GF-D8 (cell line): Measurements from ENCODE around the gene ZNF628.

Experiments used
- DNase-seq: peaks from one replicate; lab custom pipeline; 2025; lab: John Stamatoyannopoulos, UW

The ZNF628 gene

DNA sequence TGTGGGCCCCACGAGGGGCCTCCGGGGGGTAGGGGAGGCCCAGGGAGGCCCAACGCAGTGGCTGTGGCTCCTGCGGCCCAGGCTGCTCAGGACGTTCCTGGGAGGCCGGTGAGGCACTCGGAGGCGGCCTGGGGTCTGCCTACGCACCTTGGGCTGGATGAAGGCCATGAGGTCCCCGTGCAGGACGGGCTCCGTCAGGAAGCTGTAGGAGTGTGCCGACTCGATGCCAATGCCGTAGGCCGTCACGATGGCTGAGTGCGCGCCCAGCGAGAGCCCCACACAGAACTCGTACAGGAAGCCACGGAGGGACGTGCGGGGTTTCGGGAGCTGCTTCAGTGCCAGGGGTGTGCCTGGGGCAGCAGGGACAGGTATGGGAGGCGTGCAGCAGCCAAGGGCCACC, 54.6 kb downstream of the ZNF628 start:
- DNase-seq, result no peak
